ENCODE measurements around the gene IGF2BP2.
"Not testable (repeated sequence)": the region's sequence is repeated elsewhere in the genome, so short reads cannot be mapped to it uniquely, and the experiment has no call there.

Gene IGF2BP2

GRCh38 chr3:185824051-185825005, 514 bp downstream of the IGF2BP2 start:
- Mint-ChIP-seq H3K4me3 (peak overlapping the region; percentile 76), H3K36me3 (no peaks in the 10 kb centered on the region), H3K4me1 (peaks cover 9% of the 10 kb centered on the region), H3K9me3 (no peaks in the 10 kb centered on the region), H3K27ac (peak overlapping the region; percentile 40)
- ATAC-seq (peak; percentile 41), DNase-seq (ENCODE audit: low spot score in 2 of 2) (peak; percentile 17 to 59)

- Mint-ChIP-seq H3K27ac (no peak overlapping the region), H3K9me3 (no peaks in the 10 kb centered on the region), H3K36me3 (no peaks in the 10 kb centered on the region), H3K4me3 (peak overlapping the region; percentile 76), H3K4me1 (peaks cover 9% of the 10 kb centered on the region)
- ATAC-seq (peak; percentile 41), DNase-seq (ENCODE audit: low spot score in 2 of 2) (peak in 1 of 2 donors; percentile 6)
Measured at GRCh38 chr3:185823078-185824044, 1.5 kb downstream of the IGF2BP2 start.

- Mint-ChIP-seq H3K4me3 (peak overlapping the region; percentile 76), H3K36me3 (no peaks in the 10 kb centered on the region), H3K27ac (no peak overlapping the region), H3K9me3 (no peaks in the 10 kb centered on the region), H3K4me1 (peaks cover 9% of the 10 kb centered on the region)
- ATAC-seq = no peak
- DNase-seq (ENCODE audit: low spot score in 2 of 2) = no peak
Measured at GRCh38 chr3:185822221-185823000, 2.4 kb downstream of the IGF2BP2 start.

- DNase-seq (ENCODE audit: low spot score in 2 of 2) = no peak
- peaks cover 9% of the 10 kb centered on the region for H3K4me1 Mint-ChIP-seq
- H3K27ac Mint-ChIP-seq = no peak overlapping the region
- no peaks in the 10 kb centered on the region for H3K36me3 Mint-ChIP-seq
- H3K4me3 Mint-ChIP-seq = no peak overlapping the region
- no peaks in the 10 kb centered on the region for H3K9me3 Mint-ChIP-seq
- no peak for ATAC-seq
Measured at GRCh38 chr3:185820973-185821758, 3.7 kb downstream of the IGF2BP2 start.

DNA sequence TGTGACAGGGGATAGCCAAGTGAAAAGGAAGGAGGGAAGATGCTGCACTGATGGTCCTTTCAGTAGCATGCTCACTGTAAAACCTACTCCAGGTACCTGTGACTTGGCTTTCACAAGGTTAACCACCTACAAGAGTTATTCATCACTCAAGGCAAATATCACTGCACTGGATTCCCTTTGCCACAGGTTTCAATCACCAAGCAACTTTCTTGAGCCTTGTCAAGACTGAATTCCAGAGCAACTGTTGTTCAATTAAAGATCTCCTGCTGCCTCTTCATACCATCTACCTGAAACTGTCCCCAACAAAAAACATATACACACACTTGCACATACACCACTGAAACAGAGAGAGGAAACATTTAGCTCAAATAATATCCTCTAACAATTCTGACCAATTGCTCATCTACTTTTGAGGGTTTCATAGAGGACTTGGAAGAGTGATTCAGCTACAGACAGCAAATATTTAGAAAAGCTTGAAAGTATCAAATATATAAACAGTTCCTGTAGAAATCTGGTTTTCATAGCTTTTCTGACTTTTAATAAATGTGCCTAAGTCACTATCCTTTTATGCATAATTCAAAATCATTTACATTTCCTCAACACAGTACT, 6.5 kb downstream of the IGF2BP2 start:
- DNase-seq (ENCODE audit: low spot score in 2 of 2) (no peak), ATAC-seq (no peak)
- Mint-ChIP-seq H3K4me1 (no peaks in the 10 kb centered on the region), H3K27ac (no peak overlapping the region), H3K4me3 (no peak overlapping the region), H3K9me3 (no peaks in the 10 kb centered on the region), H3K36me3 (no peaks in the 10 kb centered on the region)

DNA sequence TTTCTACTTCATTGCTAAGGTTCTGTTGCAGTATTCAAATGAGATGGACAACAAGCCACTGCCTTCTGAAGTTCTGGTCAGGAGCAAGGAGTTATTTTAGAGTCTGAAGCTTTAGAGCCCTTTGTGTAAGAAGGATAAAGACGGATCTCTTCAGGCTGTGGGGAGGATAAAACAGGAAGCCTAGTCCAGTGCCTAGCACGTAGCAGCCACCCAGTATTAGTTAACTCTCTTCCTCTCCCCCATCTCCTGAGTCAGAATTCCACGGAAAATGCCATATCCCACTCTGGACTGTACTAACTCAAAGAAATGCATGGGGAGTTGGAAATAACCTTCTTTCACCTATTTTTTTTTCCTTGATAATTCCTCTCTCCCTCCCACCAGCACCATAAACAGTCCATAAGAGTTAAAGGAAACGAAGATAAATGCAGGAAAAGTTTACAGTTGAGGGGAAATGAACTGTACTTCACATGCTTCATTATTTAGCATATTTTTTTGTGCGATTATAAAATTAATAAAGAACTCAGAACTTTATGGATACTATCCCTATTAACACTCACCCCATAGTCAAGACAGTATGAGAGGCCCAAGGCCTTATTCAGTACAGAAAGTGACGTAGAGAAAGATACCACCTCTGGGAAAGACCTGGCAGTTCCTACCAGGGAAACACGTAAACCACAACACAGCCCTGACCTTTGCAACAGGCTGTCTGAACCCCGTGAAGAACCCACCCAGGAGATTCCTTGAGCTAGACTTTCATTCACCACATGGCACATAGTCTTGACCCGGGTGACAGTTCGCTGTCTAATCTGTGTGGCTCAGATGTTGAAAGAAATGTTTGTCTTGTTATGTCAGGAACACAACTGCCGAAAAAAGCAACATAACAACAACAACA, 9.2 kb downstream of the IGF2BP2 start:
- H3K36me3 Mint-ChIP-seq = no peaks in the 10 kb centered on the region
- H3K9me3 Mint-ChIP-seq = no peaks in the 10 kb centered on the region
- H3K27ac Mint-ChIP-seq = no peak overlapping the region
- ATAC-seq (no peak), DNase-seq (ENCODE audit: low spot score in 2 of 2) (no peak)
- H3K4me1 Mint-ChIP-seq = no peaks in the 10 kb centered on the region
- H3K4me3 Mint-ChIP-seq = no peak overlapping the region

DNA sequence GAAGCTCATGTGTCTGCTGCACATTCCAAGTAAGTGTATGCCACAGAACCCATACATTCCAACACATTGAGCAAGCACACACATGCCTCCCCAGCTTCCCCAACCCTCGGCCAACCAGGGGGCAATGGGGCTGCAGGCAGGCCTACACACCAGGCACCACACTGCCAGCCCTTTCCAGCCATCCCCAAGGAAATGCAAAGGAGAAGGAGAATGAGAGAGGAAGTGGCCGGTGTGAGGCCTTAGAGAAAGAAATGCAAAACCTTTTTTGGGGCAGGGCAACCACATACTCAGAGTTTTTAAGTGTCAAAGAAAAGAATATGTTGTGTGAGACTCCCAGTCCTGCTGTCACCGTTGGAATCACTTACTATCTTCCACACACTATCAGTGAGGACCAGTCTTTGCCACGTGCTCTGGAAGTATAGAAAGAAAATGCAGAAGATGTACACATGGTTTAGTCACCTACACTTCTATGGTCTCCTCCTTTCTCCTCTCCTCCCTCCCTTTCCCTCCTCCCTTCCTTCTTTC, 11.1 kb downstream of the IGF2BP2 start:
- no peaks in the 10 kb centered on the region for H3K4me1 Mint-ChIP-seq
- no peak overlapping the region for H3K4me3 Mint-ChIP-seq
- no peak overlapping the region for H3K27ac Mint-ChIP-seq
- DNase-seq (ENCODE audit: low spot score in 2 of 2) (no peak), ATAC-seq (no peak)
- no peaks in the 10 kb centered on the region for H3K36me3 Mint-ChIP-seq
- H3K9me3 Mint-ChIP-seq = no peaks in the 10 kb centered on the region

DNA sequence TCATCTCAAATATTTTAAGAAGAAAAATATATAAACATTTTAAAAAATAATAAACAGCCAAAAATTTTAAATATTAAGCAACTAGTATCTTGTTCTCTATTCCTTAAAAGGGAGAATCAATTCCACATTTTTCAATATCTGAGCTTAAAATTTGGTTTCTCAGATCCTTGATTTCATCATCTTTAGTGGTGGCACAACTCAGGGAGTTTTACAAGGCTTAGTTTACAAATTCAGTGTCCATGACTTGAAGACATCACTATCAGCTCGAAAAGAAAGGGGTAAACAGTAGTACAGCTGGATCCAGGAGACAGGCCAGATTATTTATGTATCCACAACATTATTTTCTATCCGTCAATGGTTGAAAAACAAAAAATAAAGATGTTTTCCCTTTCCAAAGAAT, 11.6 kb downstream of the IGF2BP2 start:
- Mint-ChIP-seq H3K9me3 (no peaks in the 10 kb centered on the region), H3K4me1 (no peaks in the 10 kb centered on the region), H3K36me3 (no peaks in the 10 kb centered on the region), H3K4me3 (no peak overlapping the region), H3K27ac (no peak overlapping the region)
- no peak for ATAC-seq
- DNase-seq (ENCODE audit: low spot score in 2 of 2) = no peak

DNA sequence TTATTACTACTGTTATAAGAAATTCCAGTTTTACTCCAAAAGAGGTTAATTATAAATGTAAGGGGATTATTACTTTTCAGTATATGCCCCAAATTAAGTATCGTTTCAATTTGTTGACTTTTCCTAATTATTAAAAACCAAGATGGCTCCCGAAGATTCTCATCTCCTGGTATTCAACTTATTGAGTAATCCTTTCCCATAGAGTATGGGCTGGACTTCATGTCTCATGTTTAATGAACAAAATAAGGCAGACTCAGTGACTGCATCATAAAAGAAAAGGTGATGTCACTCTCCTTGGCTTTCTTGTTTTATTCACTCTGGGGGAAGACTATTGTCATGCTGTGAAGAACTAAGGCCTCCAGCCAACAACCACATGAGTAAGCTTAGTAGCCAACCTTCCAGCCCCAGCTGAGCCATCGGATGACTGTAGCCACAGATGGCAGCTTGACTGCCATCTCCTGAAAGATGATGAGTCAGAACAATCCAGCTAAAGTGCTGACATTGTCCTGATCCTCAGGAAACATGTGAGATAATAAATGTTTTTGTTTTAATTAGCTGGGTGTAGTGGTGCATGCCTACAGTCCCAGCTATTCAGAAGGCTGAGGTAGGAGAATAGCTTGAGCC, 17.3 kb downstream of the IGF2BP2 start:
- H3K9me3 Mint-ChIP-seq = no peaks in the 10 kb centered on the region
- H3K36me3 Mint-ChIP-seq = no peaks in the 10 kb centered on the region
- no peaks in the 10 kb centered on the region for H3K4me1 Mint-ChIP-seq
- DNase-seq (ENCODE audit: low spot score in 2 of 2) = no peak
- H3K4me3 Mint-ChIP-seq = no peak overlapping the region
- peak; percentile 77 for ATAC-seq
- no peak overlapping the region for H3K27ac Mint-ChIP-seq

DNA sequence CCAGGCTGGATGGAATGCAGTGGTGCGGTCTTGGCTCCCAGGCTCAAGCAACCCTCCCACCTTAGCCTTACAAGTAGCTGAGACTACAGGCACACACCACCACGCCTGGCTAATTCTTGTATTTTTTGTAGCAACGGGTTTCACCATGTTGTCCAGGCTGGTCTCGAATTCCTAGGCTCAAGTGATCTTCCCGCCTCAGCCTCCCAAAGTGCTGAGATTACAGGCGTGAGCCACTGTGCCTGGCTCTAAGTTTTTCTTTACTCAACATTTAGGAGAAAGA, 26.1 kb downstream of the IGF2BP2 start:
- not testable (repeated sequence) for H3K4me1 Mint-ChIP-seq; DNase-seq (ENCODE audit: low spot score in 2 of 2); H3K4me3 Mint-ChIP-seq; H3K9me3 Mint-ChIP-seq; ATAC-seq; H3K36me3 Mint-ChIP-seq; H3K27ac Mint-ChIP-seq

DNA sequence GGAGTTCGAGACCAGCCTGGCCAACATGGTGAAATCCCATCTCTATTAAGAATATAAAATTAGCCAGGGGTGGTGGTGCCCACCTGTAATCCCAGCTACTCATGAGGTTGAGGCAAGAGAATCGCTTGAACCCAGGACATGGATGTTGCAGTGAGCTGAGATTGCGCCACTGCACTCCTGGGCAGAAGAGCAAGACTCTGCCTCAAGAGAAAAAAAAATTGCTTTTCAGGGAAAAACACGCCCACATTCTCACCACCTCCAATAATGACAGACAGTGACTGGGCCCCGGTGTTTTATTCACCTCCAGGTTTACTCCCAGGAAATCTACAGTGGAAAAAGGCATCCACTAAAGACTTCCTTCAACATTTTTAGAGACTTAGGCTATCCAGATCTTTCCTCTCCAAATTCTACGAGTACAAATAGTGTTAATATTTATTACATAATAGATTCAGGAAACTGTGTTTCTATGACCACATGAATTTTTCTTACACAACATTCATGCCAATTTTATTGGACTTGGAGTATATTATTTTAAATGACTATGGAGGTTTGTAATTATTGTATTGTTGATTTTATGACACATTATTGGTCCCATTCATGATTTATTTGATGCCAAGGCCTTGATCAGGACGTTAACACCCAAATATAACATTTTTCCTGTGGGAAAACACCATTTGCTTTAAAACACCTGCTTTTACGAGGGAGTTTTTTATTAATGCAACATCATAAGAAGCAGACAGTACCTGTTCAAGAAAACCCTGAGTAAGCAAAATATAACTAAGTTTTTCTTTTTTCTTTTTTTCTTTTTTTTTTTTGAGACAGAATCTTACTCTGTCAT, 26.6 kb downstream of the IGF2BP2 start:
- no peaks in the 10 kb centered on the region for H3K36me3 Mint-ChIP-seq
- H3K4me3 Mint-ChIP-seq = no peak overlapping the region
- DNase-seq (ENCODE audit: low spot score in 2 of 2) = no peak
- H3K4me1 Mint-ChIP-seq = no peaks in the 10 kb centered on the region
- H3K27ac Mint-ChIP-seq = no peak overlapping the region
- H3K9me3 Mint-ChIP-seq = no peaks in the 10 kb centered on the region
- ATAC-seq = no peak

GRCh38 chr3:185797108-185797881, 27.5 kb downstream of the IGF2BP2 start:
- no peaks in the 10 kb centered on the region for H3K4me1 Mint-ChIP-seq
- ATAC-seq = no peak
- no peaks in the 10 kb centered on the region for H3K36me3 Mint-ChIP-seq
- no peaks in the 10 kb centered on the region for H3K9me3 Mint-ChIP-seq
- H3K4me3 Mint-ChIP-seq = no peak overlapping the region
- no peak for DNase-seq (ENCODE audit: low spot score in 2 of 2)
- H3K27ac Mint-ChIP-seq = no peak overlapping the region

All from stimulated activated effector memory CD8-positive, alpha-beta T cell treated with anti-CD3 and anti-CD28 coated beads, Interleukin-12 subunit alpha, Interleukin-12 subunit beta, amount 100 ng/mL, for 72 hours (primary cell).